SK-N-SH (cell line): Measurements from ENCODE around the gene D2HGDH. TPM values are rescaled to one million over a fixed set of nuclear protein-coding genes. Genes with fewer than 3 reads are reported as not detected.

Experiments used
- CTCF ChIA-PET: fragments of 300-600, 350-600 bp; formaldehyde crosslinking; extraction: SDS; loops from one replicate; lab custom pipeline; 2021; lab: Yijun Ruan, JAX
- POLR2A ChIA-PET: fragments of 350-600 bp; sonication (Branson Sonifier 250); formaldehyde crosslinking; extraction: SDS; loops from one replicate; lab custom pipeline; 2020; ENCODE audit warnings: antibody characterized with exemption, inconsistent platforms; lab: Yijun Ruan, JAX
- DNase-seq: peaks from one replicate; pipeline ENCODE4 v3.0.0; 2012
- H2AFZ ChIP-seq: fragments of 200-600 bp; sonication (generic); 2 replicates; pipeline ENCODE4 v1.8.1; 2016; ENCODE audit warnings: antibody characterized with exemption, mild to moderate bottlenecking, low read depth
- H3F3A ChIP-seq: fragments of 200-600 bp; sonication (generic); replicated peaks from 2 replicates; pipeline ENCODE3; 2016; ENCODE audit warnings: antibody characterized with exemption, mild to moderate bottlenecking; ENCODE audit not compliant: insufficient read depth
- H3K27ac ChIP-seq, 2 experiments: fragments of 200-500 bp in 1 of 2; fragments of 200-600 bp in 1 of 2; sonication (Bioruptor generic) in 1 of 2; sonication (generic), shearing (Covaris generic) in 1 of 2; 2 replicates each; pipeline versions ENCODE4 v1.5.1 to v1.6.1; 2014 to 2016; ENCODE audit warnings: low read depth in 2 of 2, inconsistent platforms in 1 of 2, low read length in 1 of 2, mild to moderate bottlenecking in 1 of 2, mixed read lengths in 1 of 2
- H3K27me3 ChIP-seq: fragments of 200-600 bp; sonication (generic), shearing (Covaris generic); 2 replicates; pipeline ENCODE4 v1.6.1; 2016; ENCODE audit warnings: mixed run types; ENCODE audit not compliant: insufficient read depth
- H3K36me3 ChIP-seq, 2 experiments: fragments of 200-500 bp in 1 of 2; fragments of 200-600 bp in 1 of 2; sonication (Bioruptor generic) in 1 of 2; sonication (generic) in 1 of 2; replicated peaks in 1 of 2; 2 replicates each; pipeline versions ENCODE3 to v1.5.1; 2014 to 2016; ENCODE audit warnings: low read length in 1 of 2, mild to moderate bottlenecking in 1 of 2; ENCODE audit not compliant: insufficient read depth in 2 of 2, control insufficient read depth in 1 of 2
- H3K4me1 ChIP-seq, 2 experiments: fragments of 200-500 bp in 1 of 2; fragments of 200-600 bp in 1 of 2; sonication (Bioruptor generic) in 1 of 2; sonication (generic), shearing (Covaris generic) in 1 of 2; 2 replicates each; pipeline versions ENCODE4 v1.5.1 to v1.6.1; 2014 to 2016; ENCODE audit warnings: low read depth in 1 of 2, low read length in 1 of 2, mixed run types in 1 of 2; ENCODE audit not compliant: insufficient read depth in 2 of 2, control insufficient read depth in 1 of 2
- H3K4me2 ChIP-seq: fragments of 200-600 bp; sonication (generic), shearing (Covaris generic); 2 replicates; pipeline ENCODE4 v1.6.1; 2017; ENCODE audit warnings: mixed run types
- H3K4me3 ChIP-seq, 2 experiments: fragments of 200-500 bp in 1 of 2; fragments of 200-600 bp in 1 of 2; sonication (Bioruptor generic) in 1 of 2; sonication (generic), shearing (Covaris generic) in 1 of 2; 2 replicates each; pipeline versions ENCODE4 v1.5.1 to v1.8.1; 2014 to 2016; ENCODE audit warnings: low read depth in 2 of 2, inconsistent platforms in 1 of 2, low read length in 1 of 2, mild to moderate bottlenecking in 1 of 2, mixed read lengths in 1 of 2, moderate library complexity in 1 of 2
- H3K79me2 ChIP-seq: fragments of 200-600 bp; sonication (generic); 2 replicates; pipeline ENCODE4 v1.8.1; 2017; ENCODE audit warnings: mild to moderate bottlenecking; ENCODE audit not compliant: insufficient read depth
- H3K9ac ChIP-seq: fragments of 200-600 bp; sonication (generic); 2 replicates; pipeline ENCODE4 v1.6.1; 2017; ENCODE audit warnings: mixed run types
- H3K9me2 ChIP-seq: fragments of 200-600 bp; sonication (generic); 2 replicates; pipeline ENCODE4 v1.6.1; 2017; ENCODE audit warnings: mixed run types
- H3K9me3 ChIP-seq: fragments of 200-600 bp; sonication (generic); 2 replicates; pipeline ENCODE4 v1.6.1; 2017; ENCODE audit warnings: mixed run types, mild to moderate bottlenecking, moderate library complexity
- H4K20me1 ChIP-seq: fragments of 200-600 bp; sonication (generic); 2 replicates; pipeline ENCODE4 v1.6.1; 2017; ENCODE audit warnings: mild to moderate bottlenecking, mixed run types; ENCODE audit not compliant: insufficient read depth
- NFIC ChIP-seq: IDR thresholded peaks from 2 replicates; pipeline ENCODE4 v1.4.0; 2012; ENCODE audit warnings: borderline replicate concordance
- NRF1 ChIP-seq: IDR thresholded peaks from 2 replicates; pipeline ENCODE4 v1.6.1; 2012; ENCODE audit warnings: low read depth, mild to moderate bottlenecking, low read length
- PBX3 ChIP-seq: IDR thresholded peaks from 2 replicates; pipeline ENCODE4; 2012
- POLR2AphosphoS5 ChIP-seq: IDR thresholded peaks from 2 replicates; pipeline ENCODE4 v1.6.1; 2012; ENCODE audit warnings: low read depth, low read length
- RFX5 ChIP-seq: IDR thresholded peaks from 2 replicates; pipeline ENCODE4 v1.6.1; 2012; ENCODE audit warnings: mild to moderate bottlenecking, improper control_type of control experiment, low read length
- SIN3A ChIP-seq: IDR thresholded peaks from 2 replicates; pipeline ENCODE4 v1.6.1; 2012; ENCODE audit warnings: low read depth, mild to moderate bottlenecking, low read length, moderate library complexity, borderline replicate concordance
- TAF1 ChIP-seq: IDR thresholded peaks from 2 replicates; pipeline ENCODE4 v1.6.1; 2012; ENCODE audit warnings: low read depth, mild to moderate bottlenecking, low read length, moderate library complexity, borderline replicate concordance
- USF1 ChIP-seq: IDR thresholded peaks from 2 replicates; pipeline ENCODE4 v1.4.0; 2012; ENCODE audit warnings: low read depth, borderline replicate concordance
- USF2 ChIP-seq: fragments of 150-350 bp; IDR thresholded peaks from 2 replicates; pipeline ENCODE4 v1.6.1; 2017; ENCODE audit warnings: antibody characterized with exemption, low read length, low read depth, borderline replicate concordance
- WGBS: methylation state at CpG from one replicate; pipeline ENCODE4 v1.1.6; 2017; ENCODE audit warnings: low lambda C conversion rate; 5-methylcytosine and 5-hydroxymethylcytosine counted together
- polyA plus RNA-seq, 3 experiments: library from polyadenylated mRNA; depleted of rRNA; stranded (reverse); fragments of >200 nt; gene quantifications; 2 replicates each; pipeline ENCODE4 v1.2.3, GENCODE V29; 2012
- TF ChIP-seq, protein P1 (sequence below): fragments of 200-600 bp; sonication (generic); IDR thresholded peaks from 2 replicates; pipeline ENCODE4 v1.6.1; 2017; ENCODE audit warnings: antibody characterized with exemption, mild to moderate bottlenecking, moderate library complexity

D2HGDH gene
- polyA plus RNA-seq (2012; rRNA removed), result 33.7 and 36.3 TPM in 2 replicates
- polyA plus RNA-seq (2012; cell fraction: cytosol; rRNA removed), result 12.4 and 18.7 TPM in 2 replicates
- polyA plus RNA-seq (2012; cell fraction: nucleus; rRNA removed), result 210 and 218 TPM in 2 replicates

GRCh38 chr2:241734467-241735208 is at the start of gene D2HGDH:
Gene D2HGDH, plus strand, starts transcription at chr2:241734630. Its CDS starts 595 bp downstream, at chr2:241735225.
- Histone ChIP-seq H3K4me2 (peak within 1 kb of the TSS; percentile 99), H4K20me1 (peaks cover 10% of the 10 kb centered on the region; the same call in 1 of the 2 replicates), H3K4me3 (peak within 1 kb of the TSS; percentile 75 to 85), H3F3A (no peaks in the 10 kb centered on the region), H3K9ac (peak within 1 kb of the TSS; percentile 77), H3K4me1 (no peaks in the 10 kb centered on the region; a peak in 1 of 4 replicates), H3K27me3 (no peaks in the 10 kb centered on the region), H2AFZ (peak within 1 kb of the TSS; percentile 81), H3K36me3 (peaks cover 4 to 7% of the 10 kb centered on the region in 2 experiments)
- CTCF ChIA-PET, result interaction anchor here (0.8 to 4.7 kb wide), 18 partner anchors 10 to 143 kb away, joined by 3 to 37 read pairs (median 4); partner anchors contain the start of gene ING5
- peak; percentile 99 for DNase-seq
- TF ChIP-seq RFX5 (no peak), TAF1 (peak; percentile 34; the same call in 1 of the 2 replicates), USF2 (peak; percentile 66), NFIC (no peak), POLR2AphosphoS5 (peak; percentile 74), USF1 (peak; percentile 92), NRF1 (peak; percentile 78), SIN3A (0 out of 2 replicates have a peak, but pooled peaks have one; percentile 12)
- TF ChIP-seq, protein P1, sequence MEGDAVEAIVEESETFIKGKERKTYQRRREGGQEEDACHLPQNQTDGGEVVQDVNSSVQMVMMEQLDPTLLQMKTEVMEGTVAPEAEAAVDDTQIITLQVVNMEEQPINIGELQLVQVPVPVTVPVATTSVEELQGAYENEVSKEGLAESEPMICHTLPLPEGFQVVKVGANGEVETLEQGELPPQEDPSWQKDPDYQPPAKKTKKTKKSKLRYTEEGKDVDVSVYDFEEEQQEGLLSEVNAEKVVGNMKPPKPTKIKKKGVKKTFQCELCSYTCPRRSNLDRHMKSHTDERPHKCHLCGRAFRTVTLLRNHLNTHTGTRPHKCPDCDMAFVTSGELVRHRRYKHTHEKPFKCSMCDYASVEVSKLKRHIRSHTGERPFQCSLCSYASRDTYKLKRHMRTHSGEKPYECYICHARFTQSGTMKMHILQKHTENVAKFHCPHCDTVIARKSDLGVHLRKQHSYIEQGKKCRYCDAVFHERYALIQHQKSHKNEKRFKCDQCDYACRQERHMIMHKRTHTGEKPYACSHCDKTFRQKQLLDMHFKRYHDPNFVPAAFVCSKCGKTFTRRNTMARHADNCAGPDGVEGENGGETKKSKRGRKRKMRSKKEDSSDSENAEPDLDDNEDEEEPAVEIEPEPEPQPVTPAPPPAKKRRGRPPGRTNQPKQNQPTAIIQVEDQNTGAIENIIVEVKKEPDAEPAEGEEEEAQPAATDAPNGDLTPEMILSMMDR, result no peak
- TF ChIP-seq, all 33 proteins: peak for 6
- Histone ChIP-seq H3K79me2 (peaks cover 32% of the 10 kb centered on the region; the same call in 1 of the 2 replicates), H3K9me2 (no peaks in the 10 kb centered on the region), H3K9me3 (no peaks in the 10 kb centered on the region), H3K27ac (peak within 1 kb of the TSS; percentile 71 to 88)
- WGBS, result 0% methylated on average over 25 of the region's 98 CpGs
- POLR2A ChIA-PET, result interaction anchor here (0.6 to 2.3 kb wide), 8 partner anchors 25 to 367 kb away, joined by 3 to 14 read pairs (median 4); partner anchors contain the start of genes ING5 and RTP5

DNA sequence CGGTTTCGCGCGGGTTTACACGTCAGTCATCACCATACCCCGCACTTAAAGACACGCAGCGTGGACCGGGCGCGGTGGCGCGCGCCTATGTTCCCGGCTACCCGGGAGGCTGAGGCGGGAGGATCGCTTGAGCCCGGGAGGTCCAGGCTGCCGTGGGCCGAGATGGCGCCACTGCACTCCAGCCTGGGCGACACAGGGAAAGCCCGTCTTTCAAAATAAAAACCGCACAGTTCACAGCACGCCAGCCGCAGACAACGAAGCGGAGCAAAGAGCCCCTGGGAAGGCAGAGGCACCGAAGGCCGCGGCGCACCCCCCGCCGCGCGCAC is 48.1 kb upstream of the D2HGDH start:
- Histone ChIP-seq H3K4me2 (peak overlapping the region; percentile 88), H3K27me3 (no peaks in the 10 kb centered on the region), H4K20me1 (peaks cover under 1% of the 10 kb centered on the region; the same call in 1 of the 2 replicates), H3F3A (peaks cover 15% of the 10 kb centered on the region), H3K9me2 (no peaks in the 10 kb centered on the region), H3K27ac (peak overlapping the region; percentile 58 to 71; a peak in 3 of 4 replicates), H3K36me3 (peaks cover 15 to 46% of the 10 kb centered on the region in 2 experiments), H3K4me3 (peak overlapping the region; percentile 83 to 92), H3K4me1 (peaks cover 10 to 12% of the 10 kb centered on the region in 2 experiments), H3K79me2 (peaks cover 79% of the 10 kb centered on the region), H3K9ac (peak overlapping the region; percentile 96), H3K9me3 (no peaks in the 10 kb centered on the region), H2AFZ (peak overlapping the region; percentile 83; the same call in 1 of the 2 replicates)
- CTCF ChIA-PET, result interaction anchor here (0.7 to 1.9 kb wide), 5 partner anchors 13 to 191 kb away, joined by 3 to 9 read pairs (median 3); partner anchors contain the start of gene ING5
- WGBS, result under 1% methylated on average over 33 of the region's 37 CpGs
- DNase-seq, result no peak
- TF ChIP-seq USF2 (no peak), PBX3 (no peak)
- TF ChIP-seq, all 33 proteins: peak for 0
- POLR2A ChIA-PET, result interaction anchor here (1.0 to 1.3 kb wide), 3 partner anchors 9 to 197 kb away, joined by 4 to 8 read pairs (median 6); partner anchors contain the start of gene ING5
